ENCODE data around the gene ATG7.
"Not testable (repeated sequence)": the region's sequence is repeated elsewhere in the genome, so short reads cannot be mapped to it uniquely, and the experiment has no call there.

ATG7 gene

GRCh38 chr3:11407644-11408043 lies 135.4 kb downstream of the ATG7 start:
- no peak overlapping the region for H2BK15ac ChIP-seq (ENCODE audit: low read length)
- H2BK5ac ChIP-seq (ENCODE audit: low read length): no peak overlapping the region
- WGBS, 2 donors (ENCODE audit: extremely low coverage in 2 of 2, insufficient read length in 2 of 2, insufficient replicate concordance in 1 of 2): no CpG with 5 or more reads among the region's 1 CpG
- no peak overlapping the region for H3K4me2 ChIP-seq (ENCODE audit: insufficient read depth, low read length, poor library complexity, severe bottlenecking)
- H2AFZ ChIP-seq (ENCODE audit: low read length): no peak overlapping the region
- peaks cover 0 to 8% of the 10 kb centered on the region in 2 donors for H3K36me3 ChIP-seq (replicated peaks in 1 of 2; ENCODE audit: control insufficient read depth in 2 of 2, insufficient read depth in 2 of 2, low read length in 2 of 2)
- H2BK120ac ChIP-seq (ENCODE audit: low read depth, low read length): no peak overlapping the region
- H3K27me3 ChIP-seq (ENCODE audit: control insufficient read depth in 3 of 3, insufficient read depth in 3 of 3, low read depth in 1 of 3, low read length in 3 of 3): no peaks in the 10 kb centered on the region
- no peak overlapping the region for H4K8ac ChIP-seq (ENCODE audit: low read depth, low read length)
- H3K23ac ChIP-seq (ENCODE audit: low read depth, low read length, poor library complexity): no peak overlapping the region
- no peak overlapping the region for H3K14ac ChIP-seq (ENCODE audit: low read length)
- H3K4ac ChIP-seq (ENCODE audit: low read length): no peak overlapping the region
- no peak overlapping the region for H3K18ac ChIP-seq (ENCODE audit: low read length)
- H3K27ac ChIP-seq (replicated peaks; ENCODE audit: low read length): no peak overlapping the region
- no peaks in the 10 kb centered on the region for H3K4me1 ChIP-seq (ENCODE audit: control insufficient read depth in 2 of 2, insufficient read depth in 1 of 2, low read depth in 1 of 2, low read length in 2 of 2)
- no peak overlapping the region for H3K9ac ChIP-seq (ENCODE audit: low read depth, low read length, poor library complexity)
- H3K4me3 ChIP-seq (ENCODE audit: low read length in 2 of 2): no peak overlapping the region
- H3K79me1 ChIP-seq (ENCODE audit: low read depth, low read length): no peaks in the 10 kb centered on the region
- H4K91ac ChIP-seq (ENCODE audit: low read depth, low read length, poor library complexity): no peak overlapping the region
- no peak for DNase-seq (ENCODE audit: low spot score)
- peaks cover 4 to 27% of the 10 kb centered on the region in 2 donors for H3K9me3 ChIP-seq (replicated peaks in 1 of 2; ENCODE audit: control insufficient read depth in 2 of 2, insufficient read depth in 1 of 2, low read depth in 1 of 2, low read length in 2 of 2)
- no peak overlapping the region for H2BK12ac ChIP-seq (ENCODE audit: low read length)
- no peak overlapping the region for H2AK5ac ChIP-seq (ENCODE audit: low read depth, low read length)

GRCh38 chr3:11408324-11408859 lies 136.2 kb downstream of the ATG7 start:
- H2BK15ac ChIP-seq (ENCODE audit: low read length); H3K14ac ChIP-seq (ENCODE audit: low read length); H4K8ac ChIP-seq (ENCODE audit: low read depth, low read length); H4K91ac ChIP-seq (ENCODE audit: low read depth, low read length, poor library complexity); H3K4me2 ChIP-seq (ENCODE audit: insufficient read depth, low read length, poor library complexity, severe bottlenecking); H3K27me3 ChIP-seq (ENCODE audit: control insufficient read depth in 3 of 3, insufficient read depth in 3 of 3, low read depth in 1 of 3, low read length in 3 of 3); H2BK12ac ChIP-seq (ENCODE audit: low read length); H2AK5ac ChIP-seq (ENCODE audit: low read depth, low read length); H2AFZ ChIP-seq (ENCODE audit: low read length); H2BK5ac ChIP-seq (ENCODE audit: low read length); DNase-seq (ENCODE audit: low spot score); H3K23ac ChIP-seq (ENCODE audit: low read depth, low read length, poor library complexity); H3K4me3 ChIP-seq (ENCODE audit: low read length in 2 of 2); H3K4ac ChIP-seq (ENCODE audit: low read length); H3K4me1 ChIP-seq (ENCODE audit: control insufficient read depth in 2 of 2, insufficient read depth in 1 of 2, low read depth in 1 of 2, low read length in 2 of 2); H2BK120ac ChIP-seq (ENCODE audit: low read depth, low read length); H3K36me3 ChIP-seq (replicated peaks in 1 of 2; ENCODE audit: control insufficient read depth in 2 of 2, insufficient read depth in 2 of 2, low read length in 2 of 2); H3K79me1 ChIP-seq (ENCODE audit: low read depth, low read length); H3K27ac ChIP-seq (replicated peaks; ENCODE audit: low read length); H3K9ac ChIP-seq (ENCODE audit: low read depth, low read length, poor library complexity); H3K18ac ChIP-seq (ENCODE audit: low read length): not testable (repeated sequence)
- no CpG with 5 or more reads among the region's 4 CpGs for WGBS, 2 donors (ENCODE audit: extremely low coverage in 2 of 2, insufficient read length in 2 of 2, insufficient replicate concordance in 1 of 2)
- H3K9me3 ChIP-seq (replicated peaks in 1 of 2; ENCODE audit: control insufficient read depth in 2 of 2, insufficient read depth in 1 of 2, low read depth in 1 of 2, low read length in 2 of 2): peaks cover 4 to 27% of the 10 kb centered on the region in 2 donors

- H3K14ac ChIP-seq (ENCODE audit: low read length): no peak overlapping the region
- H3K4ac ChIP-seq (ENCODE audit: low read length): no peak overlapping the region
- no peak overlapping the region for H2AFZ ChIP-seq (ENCODE audit: low read length)
- H3K36me3 ChIP-seq (replicated peaks in 1 of 2; ENCODE audit: control insufficient read depth in 2 of 2, insufficient read depth in 2 of 2, low read length in 2 of 2): peaks cover 0 to 8% of the 10 kb centered on the region in 2 donors
- no peaks in the 10 kb centered on the region for H3K4me1 ChIP-seq (ENCODE audit: control insufficient read depth in 2 of 2, insufficient read depth in 1 of 2, low read depth in 1 of 2, low read length in 2 of 2)
- no peak overlapping the region for H4K8ac ChIP-seq (ENCODE audit: low read depth, low read length)
- H2BK12ac ChIP-seq (ENCODE audit: low read length): no peak overlapping the region
- no peak overlapping the region for H3K4me3 ChIP-seq (ENCODE audit: low read length in 2 of 2)
- H4K91ac ChIP-seq (ENCODE audit: low read depth, low read length, poor library complexity): no peak overlapping the region
- H3K9ac ChIP-seq (ENCODE audit: low read depth, low read length, poor library complexity): no peak overlapping the region
- H3K18ac ChIP-seq (ENCODE audit: low read length): no peak overlapping the region
- no peaks in the 10 kb centered on the region for H3K27me3 ChIP-seq (ENCODE audit: control insufficient read depth in 3 of 3, insufficient read depth in 3 of 3, low read depth in 1 of 3, low read length in 3 of 3)
- H2AK5ac ChIP-seq (ENCODE audit: low read depth, low read length): no peak overlapping the region
- no peak overlapping the region for H2BK5ac ChIP-seq (ENCODE audit: low read length)
- H3K23ac ChIP-seq (ENCODE audit: low read depth, low read length, poor library complexity): no peak overlapping the region
- no peak overlapping the region for H3K4me2 ChIP-seq (ENCODE audit: insufficient read depth, low read length, poor library complexity, severe bottlenecking)
- H2BK15ac ChIP-seq (ENCODE audit: low read length): no peak overlapping the region
- H3K9me3 ChIP-seq (replicated peaks in 1 of 2; ENCODE audit: control insufficient read depth in 2 of 2, insufficient read depth in 1 of 2, low read depth in 1 of 2, low read length in 2 of 2): peaks cover 4 to 23% of the 10 kb centered on the region in 2 donors
- no peaks in the 10 kb centered on the region for H3K79me1 ChIP-seq (ENCODE audit: low read depth, low read length)
- H3K27ac ChIP-seq (replicated peaks; ENCODE audit: low read length): no peak overlapping the region
- no peak overlapping the region for H2BK120ac ChIP-seq (ENCODE audit: low read depth, low read length)
- DNase-seq (ENCODE audit: low spot score): no peak
Observed at GRCh38 chr3:11410564-11410963, 138.4 kb downstream of the ATG7 start.

- Histone ChIP-seq H3K79me1 (ENCODE audit: low read depth, low read length) (no peaks in the 10 kb centered on the region), H4K8ac (ENCODE audit: low read depth, low read length) (no peak overlapping the region), H3K27me3 (ENCODE audit: control insufficient read depth in 3 of 3, insufficient read depth in 3 of 3, low read depth in 1 of 3, low read length in 3 of 3) (no peaks in the 10 kb centered on the region), H3K23ac (ENCODE audit: low read depth, low read length, poor library complexity) (no peak overlapping the region), H3K4me1 (ENCODE audit: control insufficient read depth in 2 of 2, insufficient read depth in 1 of 2, low read depth in 1 of 2, low read length in 2 of 2) (no peaks in the 10 kb centered on the region), H2BK5ac (ENCODE audit: low read length) (no peak overlapping the region), H4K91ac (ENCODE audit: low read depth, low read length, poor library complexity) (no peak overlapping the region), H2BK15ac (ENCODE audit: low read length) (no peak overlapping the region), H2BK12ac (ENCODE audit: low read length) (no peak overlapping the region), H3K9ac (ENCODE audit: low read depth, low read length, poor library complexity) (no peak overlapping the region), H3K36me3 (replicated peaks in 1 of 2; ENCODE audit: control insufficient read depth in 2 of 2, insufficient read depth in 2 of 2, low read length in 2 of 2) (peaks cover 0 to 6% of the 10 kb centered on the region in 2 donors), H2AK5ac (ENCODE audit: low read depth, low read length) (no peak overlapping the region), H3K4me3 (ENCODE audit: low read length in 2 of 2) (no peak overlapping the region), H3K4me2 (ENCODE audit: insufficient read depth, low read length, poor library complexity, severe bottlenecking) (no peak overlapping the region), H3K14ac (ENCODE audit: low read length) (no peak overlapping the region), H3K18ac (ENCODE audit: low read length) (no peak overlapping the region), H3K4ac (ENCODE audit: low read length) (no peak overlapping the region), H2AFZ (ENCODE audit: low read length) (no peak overlapping the region), H3K27ac (replicated peaks; ENCODE audit: low read length) (no peak overlapping the region), H2BK120ac (ENCODE audit: low read depth, low read length) (no peak overlapping the region), H3K9me3 (replicated peaks in 1 of 2; ENCODE audit: control insufficient read depth in 2 of 2, insufficient read depth in 1 of 2, low read depth in 1 of 2, low read length in 2 of 2) (peaks cover 3 to 23% of the 10 kb centered on the region in 2 donors)
- DNase-seq (ENCODE audit: low spot score): no peak
Observed at GRCh38 chr3:11411956-11412355, 139.8 kb downstream of the ATG7 start.
